Nucleus accumbens (tissue), 56 donors: Measurements from ENCODE around the gene MKNK1.
A peak's percentile ranks its signal among the peaks of the same experiment; 100 is the strongest.

Experiments used
- DNase-seq, 56 donors: peaks; one replicate each; lab custom pipeline; 2025; lab: John Stamatoyannopoulos, UW

MKNK1 gene

GRCh38 chr1:46619656-46620258 lies 15.7 kb upstream of the MKNK1 start:
- no peak for DNase-seq

GRCh38 chr1:46618754-46619415 lies 14.8 kb upstream of the MKNK1 start:
- DNase-seq: no peak

- DNase-seq: peak in 1 of 56 donors; percentile 8
Measured at GRCh38 chr1:46617833-46618232, 13.8 kb upstream of the MKNK1 start.

- no peak for DNase-seq
Measured at GRCh38 chr1:46617108-46617800, 13.2 kb upstream of the MKNK1 start.

- peak in 52 of 56 donors; percentile 19 to 82 (median 60) for DNase-seq
Measured at GRCh38 chr1:46616277-46617107, 12.4 kb upstream of the MKNK1 start, which contains the start of gene MOB3C. MOB3C (minus strand) TSS chr1:46616811; CDS start chr1:46613321, 3,490 bp downstream.

- no peak for DNase-seq
Measured at GRCh38 chr1:46615735-46616134, 11.7 kb upstream of the MKNK1 start.

GRCh38 chr1:46615088-46615487 lies 11.0 kb upstream of the MKNK1 start:
- no peak for DNase-seq

GRCh38 chr1:46614604-46614984 lies 10.5 kb upstream of the MKNK1 start:
- DNase-seq: no peak

GRCh38 chr1:46613661-46614603 lies 9.9 kb upstream of the MKNK1 start:
- peak in 46 of 56 donors; percentile 9 to 77 (median 47) for DNase-seq

- DNase-seq: peak in 2 of 56 donors; percentile 8 to 11
Measured at GRCh38 chr1:46612937-46613660, 9.0 kb upstream of the MKNK1 start.

- no peak for DNase-seq
Measured at GRCh38 chr1:46611691-46612221, 7.7 kb upstream of the MKNK1 start.

GRCh38 chr1:46607345-46608130 lies 3.5 kb upstream of the MKNK1 start:
- DNase-seq: peak in 7 of 56 donors; percentile 13 to 34 (median 25)

GRCh38 chr1:46606255-46606965 lies 2.3 kb upstream of the MKNK1 start:
- no peak for DNase-seq

GRCh38 chr1:46605232-46605631 lies 1.2 kb upstream of the MKNK1 start:
- no peak for DNase-seq

GRCh38 chr1:46603481-46603857 lies 599 bp downstream of the MKNK1 start:
- no peak for DNase-seq

- no peak for DNase-seq
Measured at GRCh38 chr1:46601257-46602007, 2.6 kb downstream of the MKNK1 start.
